HG02852 (cell line): Measurements from ENCODE around the gene DPT.

Experiments used
- ATAC-seq: cut with Tn5 transposase; IDR thresholded peaks from one replicate; pipeline ENCODE4 v1.9.1; 2021; ENCODE audit warnings: mild to moderate bottlenecking, moderate library complexity; ENCODE audit not compliant: unreplicated experiment

Gene DPT

GRCh38 chr1:168672278-168672677 lies 56.7 kb downstream of the DPT start:
- ATAC-seq = no peak

GRCh38 chr1:168671782-168672181 lies 57.2 kb downstream of the DPT start:
- no peak for ATAC-seq

GRCh38 chr1:168665975-168666374 lies 63.0 kb downstream of the DPT start:
- ATAC-seq = no peak

GRCh38 chr1:168664069-168664834 lies 64.8 kb downstream of the DPT start:
- ATAC-seq = no peak

GRCh38 chr1:168656485-168656884 lies 72.5 kb downstream of the DPT start:
- no peak for ATAC-seq

- ATAC-seq = no peak
Measured at GRCh38 chr1:168654198-168654915, 74.6 kb downstream of the DPT start.

- ATAC-seq = no peak
Measured at GRCh38 chr1:168653567-168653966, 75.4 kb downstream of the DPT start.

- no peak for ATAC-seq
Measured at GRCh38 chr1:168645721-168646120, 83.3 kb downstream of the DPT start.
